HEK293 (cell line): ENCODE results near the gene POF1B.

ENCODE experiments used
- EGR2 ChIP-seq: fragments of 450-650 bp; formaldehyde crosslinking; IDR thresholded peaks from 2 replicates; pipeline ENCODE4 v1.5.1; 2016; ENCODE audit warnings: low read depth, missing biosample characterization, missing genetic modification characterization
- IKZF3 ChIP-seq: fragments of 450-650 bp; IDR thresholded peaks from 2 replicates; pipeline ENCODE4 v1.5.0; 2018; ENCODE audit warnings: missing biosample characterization, mild to moderate bottlenecking, missing genetic modification characterization, moderate library complexity
- KLF8 ChIP-seq: fragments of 450-650 bp; formaldehyde crosslinking; IDR thresholded peaks from 2 replicates; pipeline ENCODE4 v1.5.1; 2016; ENCODE audit warnings: missing biosample characterization, missing genetic modification characterization
- MEIS1 ChIP-seq: sonication (generic); formaldehyde crosslinking; IDR thresholded peaks from 2 replicates; pipeline ENCODE4 v1.8.1; 2022; ENCODE audit warnings: missing genetic modification reagents, mild to moderate bottlenecking, borderline replicate concordance
- REPIN1 ChIP-seq: fragments of 450-650 bp; formaldehyde crosslinking; IDR thresholded peaks from 2 replicates; pipeline ENCODE4 v1.5.1; 2017; ENCODE audit warnings: missing biosample characterization, missing genetic modification characterization, low read depth
- SETDB1 ChIP-seq: IDR thresholded peaks from one replicate; pipeline ENCODE4 v1.6.1; 2017; ENCODE audit warnings: mild to moderate bottlenecking, low read length, moderate library complexity, mixed read lengths; ENCODE audit not compliant: insufficient read length
- TCF7L2 ChIP-seq: IDR thresholded peaks from 2 replicates; pipeline ENCODE4 v1.6.1; 2011; ENCODE audit warnings: low read depth, mild to moderate bottlenecking, inconsistent platforms, low read length, moderate library complexity, borderline replicate concordance
- ZBTB6 ChIP-seq: fragments of 450-650 bp; formaldehyde crosslinking; IDR thresholded peaks from 2 replicates; pipeline ENCODE4 v1.5.1; 2017; ENCODE audit warnings: missing biosample characterization, missing genetic modification characterization
- ZFHX2 ChIP-seq: fragments of 450-650 bp; formaldehyde crosslinking; conservative IDR thresholded peaks from 2 replicates; pipeline ENCODE4 v1.5.1; 2016; ENCODE audit warnings: missing biosample characterization, missing genetic modification characterization
- ZFP69B ChIP-seq: fragments of 450-650 bp; formaldehyde crosslinking; IDR thresholded peaks from 2 replicates; pipeline ENCODE4 v1.5.1; 2016; ENCODE audit warnings: missing biosample characterization, missing genetic modification characterization
- ZNF146 ChIP-seq: fragments of 450-650 bp; formaldehyde crosslinking; IDR thresholded peaks from 2 replicates; pipeline ENCODE4 v1.5.1; 2016; ENCODE audit warnings: missing biosample characterization, missing genetic modification characterization
- ZNF239 ChIP-seq: fragments of 450-650 bp; formaldehyde crosslinking; IDR thresholded peaks from 2 replicates; pipeline ENCODE4 v1.5.1; 2016; ENCODE audit warnings: missing biosample characterization, missing genetic modification characterization
- ZNF24 ChIP-seq: fragments of 450-650 bp; formaldehyde crosslinking; IDR thresholded peaks from 2 replicates; pipeline ENCODE4 v1.5.1; 2016; ENCODE audit warnings: missing biosample characterization, missing genetic modification characterization
- ZNF26 ChIP-seq: fragments of 450-650 bp; formaldehyde crosslinking; IDR thresholded peaks from 2 replicates; pipeline ENCODE4 v1.5.1; 2016; ENCODE audit warnings: missing biosample characterization, missing genetic modification characterization
- ZNF335 ChIP-seq: fragments of 450-650 bp; formaldehyde crosslinking; conservative IDR thresholded peaks from 2 replicates; pipeline ENCODE4 v1.5.1; 2016; ENCODE audit warnings: missing biosample characterization, missing genetic modification characterization
- ZNF341 ChIP-seq: fragments of 450-650 bp; formaldehyde crosslinking; IDR thresholded peaks from 2 replicates; pipeline ENCODE4; 2016; ENCODE audit warnings: low read depth, missing biosample characterization, missing genetic modification characterization
- ZNF37A ChIP-seq: fragments of 450-650 bp; IDR thresholded peaks from 2 replicates; pipeline ENCODE4 v1.5.1; 2018; ENCODE audit warnings: missing biosample characterization, missing genetic modification characterization
- ZNF391 ChIP-seq: fragments of 450-650 bp; formaldehyde crosslinking; IDR thresholded peaks from 2 replicates; pipeline ENCODE4 v1.5.1; 2016; ENCODE audit warnings: low read depth, missing biosample characterization, missing genetic modification characterization, borderline replicate concordance
- ZNF510 ChIP-seq: fragments of 450-650 bp; formaldehyde crosslinking; IDR thresholded peaks from 2 replicates; pipeline ENCODE4 v1.5.1; 2018; ENCODE audit warnings: mild to moderate bottlenecking, missing genetic modification characterization, missing biosample characterization; ENCODE audit not compliant: insufficient replicate concordance
- ZNF561 ChIP-seq: fragments of 450-650 bp; IDR thresholded peaks from 2 replicates; pipeline ENCODE4 v1.5.1; 2018; ENCODE audit warnings: missing biosample characterization, missing genetic modification characterization, borderline replicate concordance
- ZNF654 ChIP-seq: fragments of 450-650 bp; formaldehyde crosslinking; IDR thresholded peaks from 2 replicates; pipeline ENCODE4 v1.5.1; 2016; ENCODE audit warnings: low read depth, missing biosample characterization, missing genetic modification characterization
- ZNF664 ChIP-seq: fragments of 450-650 bp; formaldehyde crosslinking; IDR thresholded peaks from 2 replicates; pipeline ENCODE4 v1.5.1; 2016; ENCODE audit warnings: missing biosample characterization, missing genetic modification characterization
- ZNF747 ChIP-seq: fragments of 450-650 bp; formaldehyde crosslinking; IDR thresholded peaks from 2 replicates; pipeline ENCODE4 v1.5.1; 2016; ENCODE audit warnings: missing biosample characterization, missing genetic modification characterization
- ZNF830 ChIP-seq: fragments of 450-650 bp; IDR thresholded peaks from 2 replicates; pipeline ENCODE4 v1.5.0; 2018; ENCODE audit warnings: missing biosample characterization, missing genetic modification characterization, low read depth, mild to moderate bottlenecking, moderate library complexity
- TF ChIP-seq, protein P1 (sequence below): fragments of 450-650 bp; formaldehyde crosslinking; IDR thresholded peaks from 2 replicates; pipeline ENCODE4 v1.5.1; 2016; ENCODE audit warnings: missing biosample characterization, missing genetic modification characterization
- TF ChIP-seq, protein P2 (sequence below): fragments of 450-650 bp; formaldehyde crosslinking; optimal IDR thresholded peaks from 2 replicates; pipeline ENCODE3; 2016; ENCODE audit warnings: missing biosample characterization, mild to moderate bottlenecking, missing genetic modification characterization
- TF ChIP-seq, protein P3 (sequence below): fragments of 450-650 bp; formaldehyde crosslinking; IDR thresholded peaks from 2 replicates; pipeline ENCODE4 v1.5.1; 2017; ENCODE audit warnings: missing biosample characterization, missing genetic modification characterization
- TF ChIP-seq, protein P4 (sequence below): fragments of 450-650 bp; formaldehyde crosslinking; IDR thresholded peaks from 2 replicates; pipeline ENCODE4 v1.5.1; 2017; ENCODE audit warnings: missing biosample characterization, missing genetic modification characterization

The POF1B gene

GRCh38 chrX:85243761-85244449 lies 135.6 kb downstream of the POF1B start, which contains the start of the genes SATL1 and ZNF711 (continued):
- TF ChIP-seq ZNF830 (tag by site-specific recombination) (no peak), ZNF341 (tag by site-specific recombination) (no peak), ZNF239 (tag by site-specific recombination) (no peak), ZFHX2 (no peak), ZNF24 (no peak), ZNF146 (tag by site-specific recombination) (no peak), ZFP69B (tag by site-specific recombination) (no peak), EGR2 (tag by site-specific recombination) (no peak), KLF8 (no peak), ZNF510 (peak; percentile 11), ZNF391 (tag by site-specific recombination) (no peak), ZNF747 (tag by site-specific recombination) (no peak), ZNF654 (tag by site-specific recombination) (no peak), ZBTB6 (no peak), ZNF37A (tag by site-specific recombination) (no peak), REPIN1 (no peak), ZNF664 (tag by site-specific recombination) (no peak), TCF7L2 (no peak), ZNF26 (tag by site-specific recombination) (no peak), IKZF3 (tag by site-specific recombination) (peak; percentile 16; the same call in 1 of the 2 replicates), ZNF335 (tag by site-specific recombination) (no peak; the same call in 1 of the 2 replicates), ZNF561 (tag by site-specific recombination) (no peak), SETDB1 (no peak), MEIS1 (CRISPR knock-in tag) (no peak)
- TF ChIP-seq, protein P1, sequence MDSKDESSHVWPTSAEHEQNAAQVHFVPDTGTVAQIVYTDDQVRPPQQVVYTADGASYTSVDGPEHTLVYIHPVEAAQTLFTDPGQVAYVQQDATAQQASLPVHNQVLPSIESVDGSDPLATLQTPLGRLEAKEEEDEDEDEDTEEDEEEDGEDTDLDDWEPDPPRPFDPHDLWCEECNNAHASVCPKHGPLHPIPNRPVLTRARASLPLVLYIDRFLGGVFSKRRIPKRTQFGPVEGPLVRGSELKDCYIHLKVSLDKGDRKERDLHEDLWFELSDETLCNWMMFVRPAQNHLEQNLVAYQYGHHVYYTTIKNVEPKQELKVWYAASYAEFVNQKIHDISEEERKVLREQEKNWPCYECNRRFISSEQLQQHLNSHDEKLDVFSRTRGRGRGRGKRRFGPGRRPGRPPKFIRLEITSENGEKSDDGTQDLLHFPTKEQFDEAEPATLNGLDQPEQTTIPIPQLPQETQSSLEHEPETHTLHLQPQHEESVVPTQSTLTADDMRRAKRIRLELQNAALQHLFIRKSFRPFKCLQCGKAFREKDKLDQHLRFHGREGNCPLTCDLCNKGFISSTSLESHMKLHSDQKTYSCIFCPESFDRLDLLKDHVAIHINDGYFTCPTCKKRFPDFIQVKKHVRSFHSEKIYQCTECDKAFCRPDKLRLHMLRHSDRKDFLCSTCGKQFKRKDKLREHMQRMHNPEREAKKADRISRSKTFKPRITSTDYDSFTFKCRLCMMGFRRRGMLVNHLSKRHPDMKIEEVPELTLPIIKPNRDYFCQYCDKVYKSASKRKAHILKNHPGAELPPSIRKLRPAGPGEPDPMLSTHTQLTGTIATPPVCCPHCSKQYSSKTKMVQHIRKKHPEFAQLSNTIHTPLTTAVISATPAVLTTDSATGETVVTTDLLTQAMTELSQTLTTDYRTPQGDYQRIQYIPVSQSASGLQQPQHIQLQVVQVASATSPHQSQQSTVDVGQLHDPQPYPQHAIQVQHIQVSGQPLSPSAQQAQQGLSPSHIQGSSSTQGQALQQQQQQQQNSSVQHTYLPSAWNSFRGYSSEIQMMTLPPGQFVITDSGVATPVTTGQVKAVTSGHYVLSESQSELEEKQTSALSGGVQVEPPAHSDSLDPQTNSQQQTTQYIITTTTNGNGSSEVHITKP (tag by site-specific recombination) = 0 out of 2 replicates have a peak, but pooled peaks have one; percentile 4
- TF ChIP-seq, protein P2, sequence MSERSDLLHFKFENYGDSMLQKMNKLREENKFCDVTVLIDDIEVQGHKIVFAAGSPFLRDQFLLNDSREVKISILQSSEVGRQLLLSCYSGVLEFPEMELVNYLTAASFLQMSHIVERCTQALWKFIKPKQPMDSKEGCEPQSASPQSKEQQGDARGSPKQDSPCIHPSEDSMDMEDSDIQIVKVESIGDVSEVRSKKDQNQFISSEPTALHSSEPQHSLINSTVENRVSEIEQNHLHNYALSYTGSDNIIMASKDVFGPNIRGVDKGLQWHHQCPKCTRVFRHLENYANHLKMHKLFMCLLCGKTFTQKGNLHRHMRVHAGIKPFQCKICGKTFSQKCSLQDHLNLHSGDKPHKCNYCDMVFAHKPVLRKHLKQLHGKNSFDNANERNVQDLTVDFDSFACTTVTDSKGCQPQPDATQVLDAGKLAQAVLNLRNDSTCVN (tag by site-specific recombination) = peak; percentile 85
- TF ChIP-seq, protein P3, sequence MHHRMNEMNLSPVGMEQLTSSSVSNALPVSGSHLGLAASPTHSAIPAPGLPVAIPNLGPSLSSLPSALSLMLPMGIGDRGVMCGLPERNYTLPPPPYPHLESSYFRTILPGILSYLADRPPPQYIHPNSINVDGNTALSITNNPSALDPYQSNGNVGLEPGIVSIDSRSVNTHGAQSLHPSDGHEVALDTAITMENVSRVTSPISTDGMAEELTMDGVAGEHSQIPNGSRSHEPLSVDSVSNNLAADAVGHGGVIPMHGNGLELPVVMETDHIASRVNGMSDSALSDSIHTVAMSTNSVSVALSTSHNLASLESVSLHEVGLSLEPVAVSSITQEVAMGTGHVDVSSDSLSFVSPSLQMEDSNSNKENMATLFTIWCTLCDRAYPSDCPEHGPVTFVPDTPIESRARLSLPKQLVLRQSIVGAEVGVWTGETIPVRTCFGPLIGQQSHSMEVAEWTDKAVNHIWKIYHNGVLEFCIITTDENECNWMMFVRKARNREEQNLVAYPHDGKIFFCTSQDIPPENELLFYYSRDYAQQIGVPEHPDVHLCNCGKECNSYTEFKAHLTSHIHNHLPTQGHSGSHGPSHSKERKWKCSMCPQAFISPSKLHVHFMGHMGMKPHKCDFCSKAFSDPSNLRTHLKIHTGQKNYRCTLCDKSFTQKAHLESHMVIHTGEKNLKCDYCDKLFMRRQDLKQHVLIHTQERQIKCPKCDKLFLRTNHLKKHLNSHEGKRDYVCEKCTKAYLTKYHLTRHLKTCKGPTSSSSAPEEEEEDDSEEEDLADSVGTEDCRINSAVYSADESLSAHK (tag by site-specific recombination) = no peak
- TF ChIP-seq, protein P4, sequence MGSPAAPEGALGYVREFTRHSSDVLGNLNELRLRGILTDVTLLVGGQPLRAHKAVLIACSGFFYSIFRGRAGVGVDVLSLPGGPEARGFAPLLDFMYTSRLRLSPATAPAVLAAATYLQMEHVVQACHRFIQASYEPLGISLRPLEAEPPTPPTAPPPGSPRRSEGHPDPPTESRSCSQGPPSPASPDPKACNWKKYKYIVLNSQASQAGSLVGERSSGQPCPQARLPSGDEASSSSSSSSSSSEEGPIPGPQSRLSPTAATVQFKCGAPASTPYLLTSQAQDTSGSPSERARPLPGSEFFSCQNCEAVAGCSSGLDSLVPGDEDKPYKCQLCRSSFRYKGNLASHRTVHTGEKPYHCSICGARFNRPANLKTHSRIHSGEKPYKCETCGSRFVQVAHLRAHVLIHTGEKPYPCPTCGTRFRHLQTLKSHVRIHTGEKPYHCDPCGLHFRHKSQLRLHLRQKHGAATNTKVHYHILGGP (tag by site-specific recombination) = no peak
